HepG2 (cell line): ENCODE results near the gene PEA15. TPM values are rescaled to one million over a fixed set of nuclear protein-coding genes. Genes with fewer than 3 reads are reported as not detected.

ENCODE experiments used
- ATAC-seq: fragments of 200-7000 bp; cut with Tn5 transposase; 3 replicates; pipeline ENCODE4 v1.9.1; 2020; ENCODE audit warnings: mild to moderate bottlenecking, moderate library complexity
- BruUV-seq: library from RNA; stranded (reverse); fragments of 400-500 nt; replicated peaks from 2 replicates; lab custom pipeline; 2021; lab: Mats Ljungman, UMichigan
- CTCF ChIA-PET: fragments of 300-600 bp; formaldehyde crosslinking; extraction: SDS; loops from one replicate; lab custom pipeline; 2021; ENCODE audit warnings: low total read pairs, inconsistent platforms, low intra/inter-chr PET ratio; lab: Yijun Ruan, JAX
- POLR2A ChIA-PET: fragments of 350-600 bp; sonication (Branson Sonifier 250); formaldehyde crosslinking; loops from one replicate; lab custom pipeline; 2020; ENCODE audit warnings: antibody characterized with exemption, inconsistent platforms; lab: Yijun Ruan, JAX
- DNase-seq: peaks from one replicate; pipeline ENCODE4 v3.0.0-alpha.2; 2015; ENCODE audit warnings: low spot score
- FAIRE-seq: peaks from 3 replicates; lab custom pipeline; 2011; peaks lifted over from hg19 to GRCh38; lab: Jason Lieb, UNC
- H2AFZ ChIP-seq: one replicate; pipeline ENCODE4 v1.6.1; 2011; ENCODE audit warnings: low read length, inconsistent platforms
- H3K27ac ChIP-seq: fragments of 300-600 bp; 3 replicates; pipeline ENCODE4 v1.8.0; 2011; ENCODE audit warnings: mixed run types, mild to moderate bottlenecking, mixed read lengths, low read length, inconsistent platforms; ENCODE audit not compliant: insufficient read depth; ENCODE audit errors: extremely low read length
- H3K27me3 ChIP-seq, 2 experiments: fragments of 200-600 bp in 1 of 2; 2 replicates in 1 of 2; 3 replicates in 1 of 2; pipeline versions ENCODE4 v1.6.0 to v1.8.0; 2011; ENCODE audit warnings: low read length in 2 of 2, mild to moderate bottlenecking in 2 of 2, moderate library complexity in 2 of 2, inconsistent platforms in 1 of 2; ENCODE audit not compliant: insufficient read depth in 2 of 2, control insufficient read depth in 1 of 2
- H3K36me3 ChIP-seq, 2 experiments: fragments of 200-600 bp in 1 of 2; replicated peaks in 1 of 2; 2 replicates in 1 of 2; 3 replicates in 1 of 2; pipeline versions ENCODE4 v1.5.1 to v1.8.0; 2011; ENCODE audit warnings: low read length in 2 of 2, inconsistent platforms in 1 of 2; ENCODE audit not compliant: insufficient read depth in 2 of 2, control insufficient read depth in 1 of 2
- H3K4me1 ChIP-seq: 2 replicates; pipeline ENCODE4 v1.5.1; 2012; ENCODE audit warnings: low read length, inconsistent platforms; ENCODE audit not compliant: insufficient read depth
- H3K4me2 ChIP-seq: 2 replicates; pipeline ENCODE4 v1.6.0; 2011; ENCODE audit warnings: low read depth, low read length, inconsistent platforms
- H3K4me3 ChIP-seq, 3 experiments: fragments of 200-600 bp in 1 of 3; sonication (generic), shearing (Covaris generic) in 1 of 3; replicated peaks in 1 of 3; 2 replicates each; pipeline ENCODE4 v1.5.1; 2011 to 2016; ENCODE audit warnings: low read length in 3 of 3, inconsistent platforms in 2 of 3, low read depth in 2 of 3, mild to moderate bottlenecking in 2 of 3, control low read depth in 1 of 3, mixed read lengths in 1 of 3; ENCODE audit not compliant: insufficient read depth in 1 of 3
- H3K79me2 ChIP-seq: one replicate; pipeline ENCODE4 v1.6.1; 2011; ENCODE audit warnings: low read length, inconsistent platforms; ENCODE audit not compliant: insufficient read depth
- H3K9ac ChIP-seq: 2 replicates; pipeline ENCODE4 v1.6.0; 2011; ENCODE audit warnings: mild to moderate bottlenecking, low read depth, low read length, inconsistent platforms; ENCODE audit not compliant: insufficient read depth
- H3K9me3 ChIP-seq: 2 replicates; pipeline ENCODE4 v1.5.1; 2012; ENCODE audit warnings: mild to moderate bottlenecking, low read length
- H4K20me1 ChIP-seq: 2 replicates; pipeline ENCODE4 v1.6.0; 2011; ENCODE audit warnings: inconsistent platforms, mild to moderate bottlenecking, low read length, moderate library complexity; ENCODE audit not compliant: insufficient read depth
- CC2D1A ChIP-seq: sonication (generic); formaldehyde crosslinking; IDR thresholded peaks from 2 replicates; pipeline ENCODE4 v1.8.1; 2023; ENCODE audit warnings: mild to moderate bottlenecking, missing genetic modification reagents
- GABPA ChIP-seq, 2 experiments: IDR thresholded peaks; 2 replicates each; pipeline ENCODE4 v1.6.1; 2011 to 2016; ENCODE audit warnings: low read depth in 2 of 2, low read length in 1 of 2, missing biosample characterization in 1 of 2, missing genetic modification characterization in 1 of 2
- HOXA3 ChIP-seq: sonication (generic); formaldehyde crosslinking; IDR thresholded peaks from 2 replicates; pipeline ENCODE4 v1.5.0; 2020; ENCODE audit warnings: missing genetic modification reagents
- NFE2 ChIP-seq: sonication (generic); formaldehyde crosslinking; IDR thresholded peaks from 2 replicates; pipeline ENCODE4 v1.4.0; 2020; ENCODE audit warnings: missing genetic modification reagents
- PAXIP1 ChIP-seq: sonication (generic); formaldehyde crosslinking; conservative IDR thresholded peaks from 2 replicates; pipeline ENCODE4 v1.4.0; 2020; ENCODE audit warnings: mild to moderate bottlenecking, missing genetic modification reagents, moderate library complexity
- SMC3 ChIP-seq: IDR thresholded peaks from 2 replicates; pipeline ENCODE4 v1.6.1; 2011; ENCODE audit warnings: low read length, improper control_type of control experiment
- ZNF710 ChIP-seq: sonication (generic); formaldehyde crosslinking; IDR thresholded peaks from 2 replicates; pipeline ENCODE4 v1.5.0; 2020; ENCODE audit warnings: mild to moderate bottlenecking, missing genetic modification reagents, borderline replicate concordance
- ZNF713 ChIP-seq: sonication (generic); formaldehyde crosslinking; IDR thresholded peaks from 2 replicates; pipeline ENCODE4 v1.4.0; 2020; ENCODE audit warnings: mild to moderate bottlenecking, missing genetic modification reagents
- ZNF740 ChIP-seq: sonication (generic); formaldehyde crosslinking; IDR thresholded peaks from 2 replicates; pipeline ENCODE4 v1.4.0; 2020; ENCODE audit warnings: missing genetic modification reagents
- WGBS: methylation state at CpG from one replicate; pipeline ENCODE4 v1.1.6; 2017; ENCODE audit warnings: low lambda C conversion rate; 5-methylcytosine and 5-hydroxymethylcytosine counted together
- in situ Hi-C: cut with HindIII; loops from 2 replicates; pipeline ENCODE4 v1.10.0; 2017; ENCODE audit warnings: low pct_unique_long_range_greater_than_20kb; ENCODE audit not compliant: extremely low pct_ligation_motif_present
- intact Hi-C: fragments of 100-400 bp; cut with micrococcal nuclease; formaldehyde crosslinking; loops from one replicate; pipeline ENCODE4 v1.10.0; 2022; ENCODE audit not compliant: unreplicated experiment
- polyA plus RNA-seq, 8 experiments: library from polyadenylated mRNA; depleted of rRNA in 3 of 8; stranded (reverse) in 7 of 8; unstranded in 1 of 8; fragments of >200 nt; fragmentation: Illumina TruSeq in 4 of 8; extraction: Trizol in 4 of 8; gene quantifications; 2 replicates each; pipeline versions ENCODE4 v1.2.1 to v1.2.3, GENCODE V29; 2011 to 2016; ENCODE audit warnings: low read depth in 4 of 8, missing spikeins in 1 of 8, mixed read lengths in 1 of 8; ENCODE audit not compliant: insufficient read depth in 1 of 8
- total RNA-seq, 5 experiments: library from RNA; depleted of rRNA; stranded (reverse); fragments of >200 nt; fragmentation: Illumina TruSeq; extraction: Trizol; gene quantifications; 2 replicates each; pipeline ENCODE4 v1.2.3, GENCODE V29; 2016; ENCODE audit warnings: low read depth in 1 of 5

PEA15 gene
- total and polyA plus RNA-seq, 2 of the 13 experiments (the other 11 are each of a cell fraction or from before 2014, with no cell fraction given): 12.1 to 35.2 TPM

GRCh38 chr1:160256396-160257046, 51.3 kb downstream of the PEA15 start:
- 98% methylated on average over 3 of the region's 3 CpGs for WGBS
- POLR2A ChIA-PET: no interaction called here
- Histone ChIP-seq H3K36me3 (no peaks in the 10 kb centered on the region; a peak in 3 of 5 replicates), H3K27me3 (no peaks in the 10 kb centered on the region; a peak in 1 of 5 replicates), H4K20me1 (0 out of 2 replicates have a peak, but pooled peaks cover 18% of the 10 kb centered on the region), H2AFZ (no peak overlapping the region), H3K9ac (no peak overlapping the region), H3K4me2 (no peak overlapping the region), H3K79me2 (peaks cover 49% of the 10 kb centered on the region), H3K4me3 (no peak overlapping the region), H3K27ac (no peak overlapping the region), H3K9me3 (no peaks in the 10 kb centered on the region), H3K4me1 (peaks cover 53% of the 10 kb centered on the region)
- FAIRE-seq (no peak), ATAC-seq (no peak), DNase-seq (no peak)
- TF ChIP-seq SMC3 (no peak), PAXIP1 (CRISPR knock-in tag) (no peak), ZNF710 (CRISPR knock-in tag) (no peak), HOXA3 (no peak), GABPA (IDR thresholded peaks at IDR 0.05; ENCODE audit: low read depth, low read length) (no peak), GABPA (CRISPR knock-in tag; IDR thresholded peaks at IDR 0.05; ENCODE audit: low read depth) (no peak), ZNF713 (CRISPR knock-in tag) (no peak), CC2D1A (CRISPR knock-in tag) (no peak), NFE2 (no peak), ZNF740 (CRISPR knock-in tag) (no peak)
- CTCF ChIA-PET: no interaction called here
- in situ Hi-C loops (no loop called here), intact Hi-C loops (no loop called here)
- BruUV-seq: no TSS peak
